HEK293 (cell line): ENCODE results near the gene HDHD2.

Experiments
- BCL11A ChIP-seq: fragments of 450-650 bp; formaldehyde crosslinking; IDR thresholded peaks from 2 replicates; pipeline ENCODE4 v1.5.1; 2016; ENCODE audit warnings: low read depth, missing biosample characterization, missing genetic modification characterization
- CTCF ChIP-seq: fragments of 450-650 bp; formaldehyde crosslinking; IDR thresholded peaks from 2 replicates; pipeline ENCODE4 v1.5.1; 2016; ENCODE audit warnings: missing biosample characterization, missing genetic modification characterization
- HIC1 ChIP-seq: fragments of 450-650 bp; formaldehyde crosslinking; IDR thresholded peaks from 2 replicates; pipeline ENCODE4 v1.5.1; 2016; ENCODE audit warnings: missing biosample characterization, missing genetic modification characterization
- ZBTB11 ChIP-seq: fragments of 450-650 bp; formaldehyde crosslinking; conservative IDR thresholded peaks from 2 replicates; pipeline ENCODE4 v1.5.1; 2016; ENCODE audit warnings: low read depth, missing biosample characterization, missing genetic modification characterization
- ZNF121 ChIP-seq: fragments of 450-650 bp; formaldehyde crosslinking; IDR thresholded peaks from 2 replicates; pipeline ENCODE4 v1.5.1; 2016; ENCODE audit warnings: missing biosample characterization, missing genetic modification characterization
- ZNF248 ChIP-seq: fragments of 450-650 bp; formaldehyde crosslinking; IDR thresholded peaks from 2 replicates; pipeline ENCODE4 v1.5.1; 2017; ENCODE audit warnings: missing biosample characterization, missing genetic modification characterization
- ZNF274 ChIP-seq, 2 experiments: fragments of 200-500 bp in 1 of 2; fragments of 450-650 bp in 1 of 2; sonication (Bioruptor generic) in 1 of 2; formaldehyde crosslinking in 1 of 2; IDR thresholded peaks; 2 replicates each; pipeline versions ENCODE4 v1.5.1 to v1.6.1; 2014 to 2016; ENCODE audit warnings: borderline replicate concordance in 1 of 2, inconsistent platforms in 1 of 2, low read length in 1 of 2, missing biosample characterization in 1 of 2, missing genetic modification characterization in 1 of 2
- ZNF324 ChIP-seq: fragments of 450-650 bp; formaldehyde crosslinking; IDR thresholded peaks from 2 replicates; pipeline ENCODE4 v1.5.1; 2016; ENCODE audit warnings: missing biosample characterization, missing genetic modification characterization
- ZNF626 ChIP-seq: fragments of 450-650 bp; sonication (Bioruptor Pico); formaldehyde crosslinking; IDR thresholded peaks from 2 replicates; pipeline ENCODE4 v1.5.1; 2018; ENCODE audit warnings: missing biosample characterization, missing genetic modification characterization, inconsistent platforms
- ZNF747 ChIP-seq: fragments of 450-650 bp; formaldehyde crosslinking; IDR thresholded peaks from 2 replicates; pipeline ENCODE4 v1.5.1; 2016; ENCODE audit warnings: missing biosample characterization, missing genetic modification characterization
- ZNF837 ChIP-seq: fragments of 450-650 bp; formaldehyde crosslinking; IDR thresholded peaks from 2 replicates; pipeline ENCODE4 v1.5.1; 2016; ENCODE audit warnings: missing biosample characterization, missing genetic modification characterization
- ZSCAN23 ChIP-seq: fragments of 450-650 bp; formaldehyde crosslinking; IDR thresholded peaks from 2 replicates; pipeline ENCODE4 v1.5.1; 2016; ENCODE audit warnings: missing biosample characterization, missing genetic modification characterization
- ZSCAN30 ChIP-seq: fragments of 450-650 bp; IDR thresholded peaks from 2 replicates; pipeline ENCODE4 v1.5.1; 2018; ENCODE audit warnings: missing biosample characterization, mild to moderate bottlenecking, missing genetic modification characterization, moderate library complexity
- ZSCAN5A ChIP-seq: fragments of 450-650 bp; formaldehyde crosslinking; IDR thresholded peaks from 2 replicates; pipeline ENCODE4 v1.5.1; 2016; ENCODE audit warnings: missing biosample characterization, missing genetic modification characterization

GRCh38 chr18:47109720-47110119 is 40.6 kb downstream of the HDHD2 start:
- TF ChIP-seq ZNF274 (IDR thresholded peaks at IDR 0.05; ENCODE audit: low read length) (no peak), ZNF274 (tag by site-specific recombination; IDR thresholded peaks at IDR 0.05; ENCODE audit: borderline replicate concordance) (no peak), CTCF (tag by site-specific recombination) (no peak), HIC1 (tag by site-specific recombination) (no peak), ZNF626 (tag by site-specific recombination) (no peak), ZNF324 (tag by site-specific recombination) (no peak), ZNF747 (tag by site-specific recombination) (no peak), ZSCAN5A (no peak), ZNF248 (tag by site-specific recombination) (no peak), ZBTB11 (tag by site-specific recombination) (no peak), ZNF121 (tag by site-specific recombination) (no peak), ZSCAN30 (tag by site-specific recombination) (no peak), BCL11A (tag by site-specific recombination) (no peak), ZNF837 (tag by site-specific recombination) (no peak), ZSCAN23 (tag by site-specific recombination) (no peak)
